ENCODE measurements around the gene OSBP2. TPM values are rescaled to one million over a fixed set of nuclear protein-coding genes. Genes with fewer than 3 reads are reported as not detected.

Gene OSBP2
- total RNA-seq, 3 donors from 2014 or later = 0.96 to 4.6 (median 4.4) TPM

- Histone ChIP-seq H3K4me3 (no peak overlapping the region), H3K9me3 (no peaks in the 10 kb centered on the region), H3K4me1 (no peaks in the 10 kb centered on the region), H3K27ac (no peak overlapping the region), H3K36me3 (no peaks in the 10 kb centered on the region), H3K27me3 (no peaks in the 10 kb centered on the region)
- TF ChIP-seq POLR2A (IDR thresholded peaks at IDR 0.05) (no peak), POLR2AphosphoS5 (IDR thresholded peaks at IDR 0.05) (no peak), CTCF (IDR thresholded peaks at IDR 0.05) (no peak)
- no peak for DNase-seq (ENCODE audit: low spot score in 2 of 2)
- intact Hi-C loops (cut with DNase I; ENCODE audit: low total_unique reads) = no loop called here
Observed at GRCh38 chr22:30882184-30882717, 187.6 kb downstream of the OSBP2 start.

- TF ChIP-seq POLR2A (IDR thresholded peaks at IDR 0.05) = no peak
- no peak for TF ChIP-seq CTCF (IDR thresholded peaks at IDR 0.05)
- TF ChIP-seq POLR2AphosphoS5 (IDR thresholded peaks at IDR 0.05) = no peak
- no peak for DNase-seq (ENCODE audit: low spot score in 2 of 2)
- H3K4me1 ChIP-seq = no peaks in the 10 kb centered on the region
- no peaks in the 10 kb centered on the region for H3K36me3 ChIP-seq
- H3K9me3 ChIP-seq = no peaks in the 10 kb centered on the region
- H3K27me3 ChIP-seq = no peaks in the 10 kb centered on the region
- intact Hi-C loops (cut with DNase I; ENCODE audit: low total_unique reads) = no loop called here
- no peak overlapping the region for H3K27ac ChIP-seq
- no peak overlapping the region for H3K4me3 ChIP-seq
Observed at GRCh38 chr22:30882974-30883533, 188.4 kb downstream of the OSBP2 start.

DNA sequence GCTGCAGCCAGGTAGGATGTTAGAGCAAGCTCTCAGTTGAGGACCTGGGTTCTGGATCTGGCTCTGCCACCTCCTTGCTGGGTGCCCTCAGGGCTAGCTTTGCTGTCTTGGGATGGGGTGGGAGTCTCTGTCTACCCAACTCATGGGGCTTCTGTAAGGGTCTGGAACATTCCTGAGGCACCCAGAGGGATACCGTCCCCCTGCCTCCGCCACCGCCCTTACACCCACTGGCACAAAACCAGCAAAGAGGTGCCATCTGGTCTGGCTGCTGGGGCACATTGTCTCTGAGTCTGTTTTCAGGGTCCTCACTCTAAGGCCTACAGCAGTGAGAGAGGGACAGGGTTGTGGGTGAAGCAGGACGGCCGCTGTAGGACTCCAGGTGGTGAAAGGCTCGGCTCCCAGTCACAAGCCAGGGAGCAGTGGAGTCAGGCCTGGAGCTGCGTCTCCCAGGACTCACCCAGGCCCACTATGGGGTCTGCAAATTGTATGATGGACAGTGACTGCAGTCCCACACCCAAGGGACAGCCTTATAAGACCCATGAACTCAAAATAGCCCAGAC lies 189.0 kb downstream of the OSBP2 start:
- DNase-seq (ENCODE audit: low spot score in 2 of 2) = no peak
- Histone ChIP-seq H3K36me3 (no peaks in the 10 kb centered on the region), H3K27ac (no peak overlapping the region), H3K4me1 (no peaks in the 10 kb centered on the region), H3K9me3 (no peaks in the 10 kb centered on the region), H3K27me3 (no peaks in the 10 kb centered on the region), H3K4me3 (no peak overlapping the region)
- TF ChIP-seq CTCF (IDR thresholded peaks at IDR 0.05) = no peak
- intact Hi-C loops (cut with DNase I; ENCODE audit: low total_unique reads) = no loop called here

DNA sequence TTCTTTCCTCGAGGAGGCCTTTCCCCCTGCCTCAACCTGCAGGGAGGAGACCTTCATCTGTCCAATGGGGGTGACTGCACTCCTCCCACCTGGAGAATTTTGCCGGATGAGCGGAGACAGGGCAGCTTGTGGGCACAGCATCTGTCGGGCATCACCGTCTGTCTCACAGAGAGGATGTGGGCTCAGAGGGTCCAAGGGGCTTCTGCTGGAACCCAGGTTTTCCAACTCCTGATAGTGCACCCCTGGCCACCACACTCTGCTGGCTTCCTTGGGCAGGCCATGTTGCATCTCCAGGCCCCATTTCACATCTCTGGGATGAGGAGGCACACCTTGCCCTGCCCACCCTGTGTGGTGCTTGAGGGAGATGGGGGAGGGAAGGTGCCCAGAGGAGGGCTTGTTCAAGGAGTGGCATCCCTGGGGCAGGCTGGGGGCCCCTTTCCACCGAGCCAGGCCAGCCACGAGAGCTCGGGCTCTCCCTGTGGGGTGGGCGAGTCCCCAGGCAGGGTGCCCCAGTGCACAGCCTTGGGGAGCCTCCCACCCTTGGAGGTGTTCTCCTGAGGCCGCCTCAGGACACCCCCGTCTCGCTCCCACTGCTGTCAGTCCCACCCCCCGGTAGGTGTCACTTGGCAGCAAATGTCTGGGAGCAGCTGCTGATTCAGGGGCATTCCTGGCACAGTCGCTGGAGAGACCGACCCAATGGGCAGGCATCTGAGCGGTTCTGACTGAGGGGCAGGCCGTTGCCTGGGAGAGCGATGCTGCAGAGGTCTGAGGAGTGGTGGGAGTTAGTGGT lies 189.7 kb downstream of the OSBP2 start:
- DNase-seq (ENCODE audit: low spot score in 2 of 2) = no peak
- no peaks in the 10 kb centered on the region for H3K4me1 ChIP-seq
- intact Hi-C loops (cut with DNase I; ENCODE audit: low total_unique reads) = no loop called here
- no peaks in the 10 kb centered on the region for H3K9me3 ChIP-seq
- no peak overlapping the region for H3K27ac ChIP-seq
- TF ChIP-seq CTCF (IDR thresholded peaks at IDR 0.05) = no peak
- no peak for TF ChIP-seq POLR2A (IDR thresholded peaks at IDR 0.05)
- TF ChIP-seq POLR2AphosphoS5 (IDR thresholded peaks at IDR 0.05) = no peak
- no peaks in the 10 kb centered on the region for H3K36me3 ChIP-seq
- H3K4me3 ChIP-seq = no peak overlapping the region
- H3K27me3 ChIP-seq = no peaks in the 10 kb centered on the region

GRCh38 chr22:30885001-30885366 lies 190.3 kb downstream of the OSBP2 start:
- Histone ChIP-seq H3K4me3 (no peak overlapping the region), H3K27ac (no peak overlapping the region), H3K27me3 (no peaks in the 10 kb centered on the region), H3K9me3 (no peaks in the 10 kb centered on the region), H3K36me3 (no peaks in the 10 kb centered on the region), H3K4me1 (no peaks in the 10 kb centered on the region)
- DNase-seq (ENCODE audit: low spot score in 2 of 2) = no peak
- no peak for TF ChIP-seq POLR2AphosphoS5 (IDR thresholded peaks at IDR 0.05)
- intact Hi-C loops (cut with DNase I; ENCODE audit: low total_unique reads) = no loop called here

All from breast epithelium (tissue), 4 donors.